ENCODE measurements around the gene C9. TPM values are rescaled to one million over a fixed set of nuclear protein-coding genes. Genes with fewer than 3 reads are reported as not detected.

The C9 gene
- total and polyA plus RNA-seq, 2 experiments from 2014 or later: not detected

- TF ChIP-seq ETS1 (IDR thresholded peaks at IDR 0.05): no peak
- no peak for TF ChIP-seq POLR2AphosphoS5 (IDR thresholded peaks at IDR 0.05; ENCODE audit: low read depth)
These were observed 35.6 kb downstream of the C9 start (continued) for GRCh38 chr5:39328731-39329130.

- H2AFZ ChIP-seq: no peak overlapping the region
- H3K4me2 ChIP-seq: no peak overlapping the region
- no peaks in the 10 kb centered on the region for H3K4me1 Mint-ChIP-seq
- no peaks in the 10 kb centered on the region for H3K79me2 ChIP-seq (replicated peaks; ENCODE audit: insufficient read depth)
- no peaks in the 10 kb centered on the region for H3K9me3 Mint-ChIP-seq
- no peaks in the 10 kb centered on the region for H3K36me3 Mint-ChIP-seq (ENCODE audit: low read depth)
- no peak overlapping the region for H3K4me3 Mint-ChIP-seq
- no peak overlapping the region for H3K27ac Mint-ChIP-seq
- no peak for DNase-seq (ENCODE audit: low spot score)
- no peak overlapping the region for H3K4me3 ChIP-seq
- no peaks in the 10 kb centered on the region for H4K20me1 ChIP-seq (replicated peaks; ENCODE audit: insufficient read depth)
- ATAC-seq: no peak
- H3K36me3 ChIP-seq (ENCODE audit: insufficient read depth): no peaks in the 10 kb centered on the region
- no peaks in the 10 kb centered on the region for H3K27me3 Mint-ChIP-seq (ENCODE audit: insufficient read depth, low read depth, poor library complexity)
- no peaks in the 10 kb centered on the region for H3K27me3 ChIP-seq (ENCODE audit: insufficient read depth)
- no peak overlapping the region for H3K27ac ChIP-seq (ENCODE audit: low read depth)
- H3K9me2 ChIP-seq (ENCODE audit: insufficient read depth): no peaks in the 10 kb centered on the region; the same call in 1 of the 2 replicates
- no peaks in the 10 kb centered on the region for H3K4me1 ChIP-seq (ENCODE audit: insufficient read depth)
- no peaks in the 10 kb centered on the region for H3F3A ChIP-seq (replicated peaks; ENCODE audit: low read depth)
- no peak for TF ChIP-seq REST (IDR thresholded peaks at IDR 0.05; ENCODE audit: unreplicated experiment)
- no peak for TF ChIP-seq STAT1 (IDR thresholded peaks at IDR 0.05; ENCODE audit: unreplicated experiment)
- no peak for TF ChIP-seq POLR2AphosphoS5 (IDR thresholded peaks at IDR 0.05; ENCODE audit: low read depth)
- no peak for TF ChIP-seq CTCF (conservative IDR thresholded peaks at IDR 0.05; ENCODE audit: low read depth in 2 of 2)
- TF ChIP-seq ZNF462 (CRISPR knock-in tag; IDR thresholded peaks at IDR 0.05): no peak
- no peak for TF ChIP-seq EZH2phosphoT487 (IDR thresholded peaks at IDR 0.05; ENCODE audit: unreplicated experiment)
- TF ChIP-seq CREB1 (CRISPR knock-in tag; IDR thresholded peaks at IDR 0.05; ENCODE audit: low read depth): no peak
- TF ChIP-seq ETS1 (IDR thresholded peaks at IDR 0.05): no peak
- TF ChIP-seq ZNF331 (CRISPR knock-in tag; IDR thresholded peaks at IDR 0.05; ENCODE audit: low read depth): no peak
- TF ChIP-seq ZNF114 (CRISPR knock-in tag; IDR thresholded peaks at IDR 0.05): no peak
- no peak for TF ChIP-seq JUNB (IDR thresholded peaks at IDR 0.05; ENCODE audit: unreplicated experiment)
- no peak for TF ChIP-seq NANOG (IDR thresholded peaks at IDR 0.05; ENCODE audit: borderline replicate concordance)
These were observed 40.8 kb downstream of the C9 start for GRCh38 chr5:39323542-39323941.

Measured in GM23338 (cell line).